SU-DHL-6 (cell line): ENCODE measurements around the gene VPS9D1.

Experiments
- CTCF ChIP-seq: fragments of 200-600 bp; sonication (generic); IDR thresholded peaks from one replicate; pipeline ENCODE4 v1.5.1; 2017; ENCODE audit warnings: antibody characterized with exemption, mild to moderate bottlenecking, low read length, moderate library complexity; ENCODE audit not compliant: insufficient read depth, poor library complexity, severe bottlenecking
- EZH2phosphoT487 ChIP-seq: fragments of 200-600 bp; sonication (generic), shearing (Covaris generic); conservative IDR thresholded peaks from 2 replicates; pipeline ENCODE4 v1.6.1; 2018; ENCODE audit warnings: mild to moderate bottlenecking, antibody characterized with exemption, low read length, moderate library complexity, mixed read lengths

- no peak for TF ChIP-seq CTCF
- TF ChIP-seq EZH2phosphoT487 = no peak
Measured at GRCh38 chr16:89732142-89732917, 11.6 kb upstream of the VPS9D1 start.
